Measurements from ENCODE around the gene ACSL5.
"Not testable (repeated sequence)": the region's sequence is repeated elsewhere in the genome, so short reads cannot be mapped to it uniquely, and the experiment has no call there.

Gene ACSL5

DNA sequence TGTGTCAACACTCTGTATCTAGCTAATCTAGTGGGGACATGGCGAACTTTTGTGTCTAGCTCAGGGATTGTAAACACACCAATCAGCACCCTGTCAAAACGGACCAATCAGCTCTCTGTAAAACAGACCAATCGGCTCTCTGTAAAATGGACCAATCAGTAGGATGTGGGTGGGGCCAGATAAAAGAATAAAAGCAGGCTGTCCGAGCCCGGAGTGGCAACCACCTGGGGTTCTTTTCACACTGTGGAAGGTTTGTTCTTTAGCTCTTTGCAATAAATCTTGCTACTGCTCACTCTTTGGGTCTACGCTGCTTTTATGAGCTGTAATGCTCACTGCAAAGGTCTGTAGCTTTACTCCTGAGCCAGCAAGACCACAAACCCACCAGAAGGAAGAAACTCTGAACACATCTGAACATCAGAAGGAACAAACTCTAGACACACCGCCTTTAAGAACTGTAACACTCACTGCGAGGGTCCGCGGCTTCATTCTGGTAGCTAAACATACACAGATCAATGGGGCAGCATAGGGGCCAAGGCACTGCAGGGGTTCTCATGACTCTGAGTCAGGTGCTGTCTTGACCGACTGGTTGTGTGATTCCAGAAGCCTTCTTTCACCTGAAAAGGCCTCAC, 1.6 kb upstream of the ACSL5 start:
- not testable (repeated sequence) for DNase-seq (ENCODE audit: extremely low spot score, insufficient read length, low read depth); FAIRE-seq

DNA sequence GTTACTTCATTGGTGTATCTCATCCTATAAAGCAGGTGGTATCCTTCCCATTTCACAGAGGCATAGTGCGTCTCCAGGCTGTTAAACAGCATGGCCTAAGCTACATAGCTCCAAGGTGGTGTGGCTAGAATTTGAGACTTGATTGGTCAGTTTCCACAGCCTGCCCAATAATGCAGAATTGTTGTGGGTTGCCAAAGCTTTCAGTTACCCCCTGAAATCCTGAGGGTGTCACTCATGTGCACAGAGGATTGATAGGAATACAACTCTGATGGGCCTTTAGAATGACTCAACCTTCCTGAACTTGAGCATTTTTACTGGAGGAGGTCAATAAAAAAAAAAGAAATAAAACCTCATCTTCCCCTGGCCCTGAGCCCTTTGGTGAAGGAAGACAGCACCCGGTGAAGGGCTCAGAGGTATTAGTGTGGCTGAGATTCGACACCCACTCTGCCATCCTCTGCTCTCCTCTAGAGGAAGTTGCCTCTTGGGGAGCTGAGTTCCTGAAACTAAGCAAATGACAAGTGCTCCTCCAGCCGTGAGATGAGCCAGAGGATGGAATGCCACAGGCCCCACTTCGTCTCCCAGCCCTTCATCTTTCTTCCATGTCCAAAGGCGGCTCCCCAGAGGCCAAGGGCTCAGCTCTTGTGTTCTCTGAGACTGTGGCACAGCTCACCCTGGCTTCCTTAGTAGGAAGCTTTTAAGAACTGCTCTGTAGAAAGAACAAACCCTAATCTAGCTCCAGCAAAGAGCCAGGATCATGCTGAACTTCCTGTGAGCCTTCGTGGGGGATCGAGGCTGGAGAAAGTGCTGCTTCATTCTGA, 1.0 kb downstream of the ACSL5 start:
- no peak for DNase-seq (ENCODE audit: extremely low spot score, insufficient read length, low read depth)
- peak; percentile 72 for FAIRE-seq

DNA sequence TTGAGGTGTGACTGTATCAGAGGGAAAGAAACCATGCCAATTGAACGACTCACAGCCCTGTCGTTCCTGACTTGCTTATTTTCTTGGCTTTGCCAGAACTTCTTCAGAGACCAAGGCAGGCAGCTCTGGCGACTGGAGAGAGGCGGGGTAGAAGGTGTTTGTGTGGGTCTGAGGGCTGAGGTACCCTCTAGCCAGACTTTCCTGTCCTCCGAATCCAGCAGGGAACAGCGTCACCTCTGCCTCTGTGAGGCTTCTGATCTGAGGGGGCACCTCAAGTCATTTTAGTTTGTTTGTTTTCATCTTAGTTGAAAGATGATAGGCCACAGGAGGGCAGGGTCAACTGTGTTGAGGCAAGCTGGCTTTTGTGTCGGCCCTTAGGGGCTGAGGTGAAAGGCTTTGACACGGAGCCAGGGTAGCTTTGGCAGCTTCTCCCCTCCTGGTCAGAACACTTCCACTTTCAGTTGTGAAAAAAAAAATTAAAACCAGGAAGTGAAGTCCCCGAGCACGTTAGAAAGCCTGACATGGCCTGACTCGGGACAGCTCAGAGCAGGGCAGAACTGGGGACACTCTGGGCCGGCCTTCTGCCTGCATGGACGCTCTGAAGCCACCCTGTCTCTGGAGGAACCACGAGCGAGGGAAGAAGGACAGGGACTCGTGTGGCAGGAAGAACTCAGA, 1.9 kb downstream of the ACSL5 start:
- DNase-seq (ENCODE audit: extremely low spot score, insufficient read length, low read depth) (peak; percentile 76), FAIRE-seq (peak; percentile 91)

DNA sequence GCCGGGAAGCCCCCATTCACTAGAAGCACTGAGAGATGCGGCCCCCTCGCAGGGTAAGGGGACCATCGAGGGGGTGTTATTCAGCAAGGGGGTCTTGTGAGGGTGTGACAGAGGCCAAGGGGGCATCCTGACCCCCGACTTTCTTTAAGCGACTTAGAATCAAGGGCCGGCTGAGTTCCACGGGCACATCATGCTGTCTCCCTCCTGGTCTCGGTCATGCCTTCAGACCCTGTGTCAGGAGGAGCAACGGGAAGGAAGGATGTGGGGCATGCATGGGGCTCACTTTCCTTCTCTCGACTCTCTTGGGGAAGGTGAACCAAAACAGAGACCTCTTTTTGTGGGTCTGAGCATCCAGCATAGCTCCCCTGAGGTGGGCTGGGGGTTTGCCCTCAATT, 2.5 kb downstream of the ACSL5 start:
- FAIRE-seq (no peak), DNase-seq (ENCODE audit: extremely low spot score, insufficient read length, low read depth) (no peak)

DNA sequence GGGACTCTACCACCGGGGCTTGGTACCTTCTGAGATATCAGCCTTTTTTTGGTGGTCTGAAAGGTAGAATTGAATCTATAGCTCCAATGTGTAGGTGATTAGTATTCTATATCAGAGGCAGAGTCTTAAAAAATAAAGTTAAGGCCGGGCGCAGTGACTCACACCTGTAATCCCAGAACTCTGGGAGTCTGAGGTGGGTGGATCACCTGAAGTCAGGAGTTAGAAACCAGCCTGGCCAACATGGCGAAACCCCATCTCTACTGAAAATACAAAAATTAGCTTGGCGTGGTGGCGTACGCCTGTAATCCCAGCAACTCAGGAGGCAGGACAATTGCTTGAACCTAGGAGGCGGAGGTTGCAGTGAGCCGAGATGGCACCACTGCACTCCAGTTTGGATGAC, 3.2 kb downstream of the ACSL5 start:
- DNase-seq (ENCODE audit: extremely low spot score, insufficient read length, low read depth); FAIRE-seq: not testable (repeated sequence)

DNA sequence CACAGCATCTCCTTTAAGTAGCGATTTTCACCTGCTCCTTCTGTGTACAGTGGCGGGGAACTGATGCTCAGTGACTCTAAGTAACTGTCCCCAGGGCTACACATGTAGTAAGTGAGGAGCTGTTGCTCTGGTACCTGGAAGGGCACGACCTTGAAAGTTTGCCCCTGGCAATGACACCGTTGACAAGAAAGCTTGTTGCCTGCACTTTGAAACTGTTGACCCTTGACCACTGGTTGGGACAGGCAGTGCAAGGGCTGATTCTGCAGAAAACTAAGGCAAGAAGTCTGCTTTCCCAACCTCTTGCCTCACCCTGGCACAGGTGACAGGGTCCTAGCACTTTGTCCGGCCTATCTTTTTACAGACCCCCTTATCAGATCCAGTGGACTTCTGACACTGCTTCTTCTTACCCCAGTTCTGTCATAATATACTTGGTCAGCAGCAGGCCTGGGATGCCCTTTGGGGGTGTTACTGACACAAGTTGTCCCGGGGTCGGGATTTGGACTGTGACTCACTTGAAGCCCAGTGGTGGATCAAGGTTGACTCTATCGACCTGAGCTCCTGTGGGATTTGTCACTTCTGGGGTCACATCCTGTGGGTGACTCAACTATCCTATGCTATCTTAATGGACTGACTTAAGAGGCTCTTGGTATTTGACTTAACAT, 5.8 kb downstream of the ACSL5 start:
- FAIRE-seq = no peak
- DNase-seq (ENCODE audit: extremely low spot score, insufficient read length, low read depth) = no peak

DNA sequence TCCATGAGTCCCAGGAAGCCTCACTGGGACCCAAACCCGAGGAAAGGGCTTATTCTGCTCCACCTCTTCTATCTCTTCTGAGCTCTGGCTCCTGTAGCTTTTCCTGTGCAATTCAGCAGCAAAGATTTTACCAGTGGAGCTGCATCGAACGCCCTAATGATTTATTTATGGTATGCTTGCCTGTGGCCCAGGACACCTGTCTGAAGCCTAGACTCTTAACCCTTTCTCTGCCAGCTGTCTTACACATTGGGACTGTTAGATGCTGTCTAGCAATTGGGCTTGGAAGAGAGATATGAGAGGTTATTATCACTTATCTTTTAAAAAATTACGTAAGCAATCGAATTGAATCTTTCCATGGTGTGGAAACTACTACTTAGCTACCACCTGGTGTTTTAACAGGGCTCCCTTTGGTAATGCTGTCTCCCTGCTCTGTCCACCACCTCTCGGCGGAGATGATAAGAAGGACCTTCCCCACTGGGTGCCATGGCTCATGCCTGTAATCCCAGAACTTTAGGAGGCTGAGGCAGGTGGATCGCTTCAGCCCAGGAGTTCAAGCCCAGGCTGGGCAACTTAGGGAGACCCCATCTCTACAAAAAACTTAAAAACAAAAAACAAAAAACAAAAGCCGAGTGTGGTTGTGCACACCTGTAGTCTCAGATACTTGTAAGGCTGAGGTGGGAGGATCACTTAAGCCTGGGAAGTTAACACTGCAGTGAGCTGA, 8.8 kb downstream of the ACSL5 start:
- FAIRE-seq (no peak), DNase-seq (ENCODE audit: extremely low spot score, insufficient read length, low read depth) (no peak)

DNA sequence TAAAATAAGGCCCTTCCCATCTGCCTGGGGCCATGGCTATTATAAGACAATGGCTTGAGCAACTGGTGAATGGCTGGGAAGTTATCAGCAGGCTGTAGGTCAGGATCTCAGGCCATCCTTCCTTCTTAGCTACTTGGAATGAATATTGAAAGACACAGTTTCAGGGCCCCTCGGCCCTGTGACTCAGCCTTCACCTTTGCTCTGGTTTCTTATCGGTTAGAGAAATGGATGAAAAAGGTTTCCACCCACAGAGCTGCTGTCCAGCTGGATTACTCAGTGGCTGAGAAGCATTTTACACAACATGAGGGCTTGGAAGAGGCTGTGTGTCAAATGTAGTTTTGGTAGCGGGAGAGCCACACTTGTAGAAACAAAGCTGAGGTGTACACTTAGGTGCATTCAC, 9.4 kb downstream of the ACSL5 start:
- no peak for FAIRE-seq
- DNase-seq (ENCODE audit: extremely low spot score, insufficient read length, low read depth) = no peak

DNA sequence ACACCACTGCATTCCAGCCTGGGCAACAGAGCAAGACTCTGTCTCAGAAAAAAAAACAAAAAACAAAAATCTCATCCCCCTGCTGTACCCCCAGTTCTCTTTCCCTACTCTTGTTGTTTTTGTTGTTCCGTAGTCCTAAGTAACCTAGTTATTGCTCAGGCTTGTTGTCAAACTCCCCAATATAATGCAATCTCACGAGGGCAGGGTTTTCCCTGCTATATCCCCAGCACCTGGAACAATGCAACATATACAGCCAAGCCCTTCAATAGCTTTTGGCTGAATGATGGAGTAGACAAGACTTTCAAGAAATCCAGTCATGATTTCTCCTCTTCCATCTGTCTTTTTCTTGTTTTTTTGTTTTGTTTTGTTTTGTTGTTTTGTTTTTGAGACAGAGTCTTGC, 10.2 kb downstream of the ACSL5 start:
- no peak for DNase-seq (ENCODE audit: extremely low spot score, insufficient read length, low read depth)
- FAIRE-seq = no peak

DNA sequence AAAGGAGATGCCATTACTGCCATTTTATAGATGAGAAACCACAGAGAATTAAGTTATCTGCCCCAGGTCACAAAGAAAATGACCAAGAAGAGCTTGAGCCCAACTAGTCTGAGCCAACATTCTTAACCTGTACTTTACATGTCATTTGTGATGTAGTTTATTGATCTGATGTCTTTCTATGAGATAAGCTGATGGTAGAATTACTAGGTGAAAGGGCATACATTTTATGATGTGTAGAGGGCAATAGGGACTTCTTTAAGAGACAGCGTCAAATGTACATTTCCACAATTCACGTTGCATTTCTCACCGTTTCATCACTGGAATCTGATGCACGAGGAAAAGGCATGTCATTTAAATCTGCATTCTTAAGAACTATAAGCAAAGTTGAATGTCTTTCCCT, 11.3 kb downstream of the ACSL5 start:
- FAIRE-seq (no peak), DNase-seq (ENCODE audit: extremely low spot score, insufficient read length, low read depth) (no peak)

DNA sequence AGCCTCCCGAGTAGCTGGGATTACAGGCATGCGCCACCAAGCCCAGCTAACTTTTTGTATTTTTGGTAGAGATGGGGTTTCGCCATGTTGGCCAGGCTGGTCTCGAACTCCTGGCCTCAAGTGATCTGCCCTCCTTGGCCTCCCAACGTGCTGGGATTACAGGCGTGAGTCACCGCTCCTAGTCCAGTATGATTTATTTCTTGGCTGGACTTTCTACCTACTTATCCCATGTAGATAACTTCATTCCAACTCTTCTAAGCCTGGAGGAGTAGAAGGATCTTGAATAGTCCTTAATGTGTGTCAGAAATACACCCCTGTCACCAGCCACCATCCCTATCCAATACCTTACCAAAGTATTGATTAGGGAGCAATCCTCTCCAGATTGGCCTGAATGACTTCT, 14.1 kb downstream of the ACSL5 start:
- DNase-seq (ENCODE audit: extremely low spot score, insufficient read length, low read depth); FAIRE-seq: not testable (repeated sequence)

DNA sequence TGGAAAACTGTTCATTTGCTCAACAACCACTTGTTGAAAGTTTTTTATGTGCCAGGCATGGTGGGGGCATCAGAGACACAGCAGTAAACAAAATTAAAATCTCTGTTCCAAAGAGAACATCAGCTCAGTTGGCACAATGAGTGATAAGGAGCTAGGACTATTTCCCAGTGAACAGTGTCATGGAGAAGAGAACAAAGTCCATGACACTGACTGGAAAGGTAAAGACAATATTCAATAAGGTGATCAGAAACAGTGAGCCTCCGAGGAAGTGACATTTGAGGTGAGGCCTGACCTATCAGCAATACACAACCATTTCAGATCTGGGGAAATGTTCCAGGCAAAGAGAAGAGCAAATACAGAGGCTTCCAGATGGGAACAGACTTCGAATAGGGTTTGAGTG, 14.6 kb downstream of the ACSL5 start:
- FAIRE-seq = no peak
- no peak for DNase-seq (ENCODE audit: extremely low spot score, insufficient read length, low read depth)

DNA sequence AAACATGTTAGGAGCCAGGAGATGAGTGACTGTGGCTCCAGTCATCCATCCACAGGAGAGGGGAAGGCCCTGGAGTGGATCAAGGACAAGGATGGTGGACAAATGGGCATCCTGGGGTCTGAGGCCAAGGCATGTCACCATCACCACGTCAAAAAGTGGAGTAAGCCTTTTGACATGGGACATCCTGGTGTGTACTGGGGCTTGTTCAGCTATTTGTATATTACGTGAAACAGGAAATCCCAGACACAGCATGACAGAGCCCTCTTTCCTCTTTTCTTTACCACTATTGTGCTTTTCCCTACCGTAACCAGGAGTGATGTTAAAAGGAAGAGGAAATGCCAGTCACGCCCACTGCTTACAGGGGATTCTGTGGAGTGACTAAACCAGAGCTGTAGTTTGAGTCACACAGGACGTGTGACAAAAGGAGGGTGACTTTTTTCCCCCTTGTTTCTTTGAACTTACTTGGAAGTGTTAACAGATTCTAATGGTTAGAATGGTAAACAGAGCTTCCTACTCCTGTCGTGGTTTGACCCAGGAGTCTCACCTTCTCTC, 15.4 kb downstream of the ACSL5 start:
- FAIRE-seq (peak; percentile 91), DNase-seq (ENCODE audit: extremely low spot score, insufficient read length, low read depth) (no peak)

DNA sequence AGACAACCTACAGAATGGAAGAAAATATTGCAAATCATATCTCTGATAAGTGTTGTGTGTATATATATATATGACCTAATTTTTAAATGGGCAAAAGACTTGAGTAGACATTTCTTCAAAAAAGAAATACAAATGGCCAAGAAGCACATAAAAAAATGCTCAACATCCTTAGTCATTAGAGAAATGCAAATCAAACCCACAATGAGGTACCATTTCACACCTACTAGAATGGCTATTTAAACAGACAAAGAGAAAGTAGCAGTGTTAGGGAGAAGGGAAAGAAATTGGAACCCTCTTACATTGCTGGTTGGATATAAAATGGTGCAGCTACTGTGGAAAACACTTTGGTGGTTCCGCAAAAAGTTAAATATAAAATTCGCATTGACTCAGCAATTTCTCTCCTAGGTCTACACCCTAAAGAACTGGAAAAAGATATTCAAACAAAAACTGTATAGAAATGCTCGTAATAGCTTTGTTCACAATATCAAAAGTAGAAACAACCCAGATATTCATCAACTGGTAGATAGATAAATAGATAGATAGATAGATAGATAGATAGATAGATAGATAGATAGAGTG, 16.3 kb downstream of the ACSL5 start:
- FAIRE-seq = peak; percentile 64
- DNase-seq (ENCODE audit: extremely low spot score, insufficient read length, low read depth) = no peak

DNA sequence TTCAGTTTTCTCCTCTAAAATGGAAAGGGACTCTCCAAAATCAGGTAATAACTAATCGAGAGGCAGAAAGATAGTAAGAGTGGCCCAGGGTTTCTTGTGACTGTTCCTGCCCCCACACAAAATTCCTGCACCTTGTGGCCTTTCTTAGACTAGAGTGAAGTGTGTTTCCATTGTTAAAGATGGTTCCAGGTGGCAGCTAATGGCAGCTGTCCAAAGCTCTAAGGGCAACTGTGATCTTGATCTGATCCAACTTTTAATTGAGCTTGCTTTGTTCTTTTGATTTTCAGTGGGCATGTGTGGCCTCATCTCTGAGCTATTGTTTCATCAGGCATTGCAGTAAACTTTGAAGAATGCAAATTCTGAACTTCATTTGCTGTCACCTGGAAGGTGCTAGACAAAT, 19.4 kb downstream of the ACSL5 start:
- DNase-seq (ENCODE audit: extremely low spot score, insufficient read length, low read depth) (no peak), FAIRE-seq (no peak)

DNA sequence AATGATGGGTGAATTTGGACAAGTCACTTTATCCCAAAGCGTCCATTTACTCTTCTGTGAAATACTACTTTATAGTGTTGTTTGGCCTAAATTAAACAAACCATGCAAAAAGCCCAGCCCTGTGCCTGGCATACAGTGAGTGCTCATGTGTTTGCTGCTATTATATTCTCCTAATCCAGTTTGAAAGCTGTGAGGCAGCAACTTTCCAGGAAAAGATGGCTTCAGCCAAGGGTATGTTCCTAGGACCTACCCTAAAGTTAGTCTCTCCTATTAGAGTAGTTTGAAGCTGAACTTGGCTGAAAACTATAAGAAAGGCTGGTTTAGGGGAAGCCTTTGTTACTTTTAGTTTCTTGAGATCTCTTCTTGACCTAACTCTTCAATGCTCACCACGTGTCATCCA, 19.9 kb downstream of the ACSL5 start:
- no peak for DNase-seq (ENCODE audit: extremely low spot score, insufficient read length, low read depth)
- no peak for FAIRE-seq

DNA sequence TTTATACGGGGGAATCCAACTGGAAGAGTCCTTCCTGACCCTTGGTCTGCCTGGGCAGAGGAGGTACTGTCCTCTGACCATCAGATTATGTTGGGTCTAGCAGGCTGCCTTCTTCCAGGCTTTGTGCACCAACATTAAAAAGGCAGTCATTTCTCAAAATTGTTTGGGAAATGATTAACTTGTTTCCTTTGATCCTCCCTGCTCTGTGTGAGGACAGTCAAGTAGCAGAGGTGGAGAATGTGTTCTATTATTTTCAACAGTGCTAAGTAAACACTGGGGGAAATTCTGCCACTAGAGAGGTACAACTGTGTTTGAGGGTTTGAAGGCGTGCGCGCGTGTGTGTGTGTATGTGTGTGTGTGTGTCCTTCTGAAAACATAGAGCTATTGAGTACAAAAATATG, 20.6 kb downstream of the ACSL5 start:
- DNase-seq (ENCODE audit: extremely low spot score, insufficient read length, low read depth) (no peak), FAIRE-seq (no peak)

DNA sequence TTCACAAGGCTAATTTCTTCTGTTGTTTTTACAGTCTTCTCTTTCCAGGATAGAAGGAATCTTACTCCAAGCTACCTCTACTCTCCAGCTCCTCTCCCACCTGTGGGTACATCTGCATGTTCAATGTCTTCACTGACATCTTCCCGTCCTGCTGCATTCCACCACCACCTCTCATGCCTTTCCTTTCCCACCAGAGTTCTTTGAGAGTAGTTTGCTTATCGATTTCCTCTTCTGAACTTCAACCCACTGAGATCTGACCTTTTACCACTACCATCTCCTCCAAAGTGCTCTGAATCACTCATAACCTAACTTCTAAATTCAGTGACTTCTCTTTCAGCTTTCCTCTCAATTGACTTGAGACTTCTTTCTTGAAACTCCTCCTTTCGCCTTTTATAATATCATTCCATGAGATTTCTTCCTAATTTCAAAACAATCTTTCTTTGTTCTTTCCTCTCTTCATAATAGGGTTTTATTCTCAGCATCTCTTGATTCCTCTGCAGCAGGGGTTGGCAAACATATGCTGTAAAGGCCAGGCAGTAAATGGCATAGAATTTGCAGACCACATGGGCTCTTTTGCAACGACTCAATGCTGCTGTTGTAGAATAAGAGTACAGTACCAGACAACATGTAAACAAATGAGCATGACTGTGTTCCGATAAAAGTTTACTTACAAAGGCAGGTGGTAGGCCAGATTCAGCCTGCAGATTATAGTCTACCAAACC, 22.1 kb downstream of the ACSL5 start:
- DNase-seq (ENCODE audit: extremely low spot score, insufficient read length, low read depth) = no peak
- FAIRE-seq = no peak

DNA sequence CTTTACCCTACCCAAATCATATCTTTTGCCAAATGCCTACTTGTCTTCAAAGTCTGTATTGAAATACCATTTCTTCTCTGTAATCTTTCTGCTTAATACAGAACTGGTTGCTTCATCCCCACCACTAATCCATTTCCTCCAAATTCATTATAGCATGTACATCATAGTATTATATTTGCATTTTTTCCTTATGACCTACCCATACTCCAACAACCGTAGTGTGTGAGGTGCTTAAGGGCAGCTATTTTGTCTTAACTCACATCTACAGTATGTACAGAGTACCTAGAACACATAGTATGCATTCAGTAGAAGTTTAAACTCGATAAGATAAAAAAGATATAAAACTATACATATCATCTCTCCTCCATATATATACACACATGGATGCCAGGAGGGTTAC, 23.7 kb downstream of the ACSL5 start:
- FAIRE-seq (no peak), DNase-seq (ENCODE audit: extremely low spot score, insufficient read length, low read depth) (no peak)
